GM21528 (cell line): ENCODE data around the gene SLCO3A1.

ENCODE experiments used
- ATAC-seq: cut with Tn5 transposase; IDR thresholded peaks from one replicate; pipeline ENCODE4 v1.9.1; 2021; ENCODE audit warnings: mild to moderate bottlenecking, moderate library complexity; ENCODE audit not compliant: unreplicated experiment, low FRiP score

The SLCO3A1 gene

DNA sequence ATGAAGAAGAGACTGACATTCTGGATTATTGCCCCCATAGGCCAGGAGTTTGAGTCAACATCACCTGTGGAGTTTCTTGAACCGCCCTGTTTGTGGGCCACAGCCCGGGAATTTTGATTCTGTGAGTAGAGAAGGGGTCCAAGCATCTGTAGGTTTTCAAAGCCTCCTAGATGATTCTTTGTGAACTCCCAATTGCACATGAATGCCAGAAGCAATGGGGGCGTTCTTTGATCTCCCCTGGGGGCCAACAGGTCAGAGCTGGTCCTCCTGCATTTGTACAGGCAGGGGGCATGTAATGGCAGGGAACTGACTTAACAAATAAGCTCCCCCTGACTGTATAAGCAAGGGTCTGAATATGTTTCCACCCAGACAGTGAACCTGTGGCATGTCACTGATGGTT is 260.3 kb downstream of the SLCO3A1 start:
- ATAC-seq = no peak

DNA sequence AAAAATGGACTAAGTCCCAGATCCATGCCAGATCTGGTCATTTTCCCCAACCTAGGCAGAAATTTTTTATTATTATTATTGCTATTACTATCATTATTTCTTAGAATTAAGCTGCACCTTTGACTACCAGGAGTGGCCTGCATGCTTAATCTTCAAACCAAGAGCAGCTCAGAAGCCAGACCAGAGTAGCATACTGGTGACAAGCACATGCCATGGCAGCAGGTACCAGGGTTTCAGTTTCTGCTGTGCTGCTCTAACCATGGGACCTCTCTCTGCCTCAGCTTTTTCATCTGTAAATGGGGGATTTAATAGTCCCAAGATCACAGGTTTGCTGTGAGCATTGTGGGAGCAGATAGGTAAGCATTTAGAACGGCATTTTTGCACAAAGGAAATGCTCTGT is 262.3 kb downstream of the SLCO3A1 start:
- no peak for ATAC-seq

DNA sequence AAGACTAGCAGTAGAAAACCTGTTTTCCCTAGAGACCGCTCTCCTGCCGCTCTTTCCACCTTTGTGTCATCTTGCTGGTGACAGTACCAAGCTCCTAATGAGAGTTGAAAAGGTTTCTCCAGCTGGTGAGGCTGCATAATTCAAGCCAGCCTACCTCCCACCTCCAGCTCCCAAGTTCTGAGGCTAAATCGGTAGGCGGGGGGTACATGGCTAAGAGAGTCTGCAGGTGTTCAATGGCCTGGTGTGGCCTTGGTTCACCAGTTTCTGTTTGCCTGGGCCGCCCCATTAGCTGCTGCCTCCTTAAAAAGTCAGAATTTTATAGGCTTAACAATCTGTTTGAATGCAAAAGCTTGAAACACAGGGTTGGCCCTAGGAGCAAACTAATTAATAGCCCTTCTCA is 262.8 kb downstream of the SLCO3A1 start:
- ATAC-seq = no peak

DNA sequence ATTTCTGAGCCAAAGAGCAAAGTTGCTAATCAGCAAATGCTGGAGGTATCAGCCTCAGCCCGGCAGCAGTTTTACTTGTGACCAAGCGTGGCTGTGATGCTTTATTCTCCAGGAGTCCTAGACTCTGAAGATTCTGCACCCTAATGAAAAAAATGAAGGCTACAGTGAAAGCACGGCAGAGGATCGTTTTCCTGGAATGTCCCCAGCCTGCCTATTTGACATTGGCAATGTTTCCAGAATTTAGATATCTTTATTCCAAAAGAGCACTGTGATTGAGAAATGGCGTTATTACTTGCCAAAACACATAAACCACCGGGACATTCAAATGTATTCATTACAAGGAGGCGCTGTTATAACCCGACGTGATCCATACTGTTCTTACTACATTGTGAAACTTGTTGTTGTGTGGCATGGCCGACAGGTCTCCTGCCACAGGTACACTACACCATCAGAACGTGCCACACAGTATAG is 263.8 kb downstream of the SLCO3A1 start:
- ATAC-seq = no peak

GRCh38 chr15:92118162-92118935 is 264.8 kb downstream of the SLCO3A1 start:
- ATAC-seq = no peak

DNA sequence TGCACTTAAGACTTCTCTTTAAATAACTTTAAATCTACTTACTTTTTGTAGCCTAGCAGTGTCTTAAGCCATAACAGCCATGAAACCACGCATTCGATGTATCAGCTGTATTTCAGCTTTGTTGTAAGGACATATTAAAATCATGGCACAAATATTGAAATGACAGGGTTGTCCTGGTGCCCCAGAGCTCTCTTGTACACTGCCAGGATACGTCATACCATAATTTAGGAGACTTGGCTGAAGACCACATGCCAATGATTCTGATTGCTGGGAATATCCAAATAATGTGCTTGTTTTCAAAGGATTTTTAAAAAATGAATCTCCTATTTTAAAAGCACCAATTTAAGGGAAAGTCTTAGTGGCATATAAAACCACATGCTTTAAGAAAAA is 265.4 kb downstream of the SLCO3A1 start:
- ATAC-seq = no peak

DNA sequence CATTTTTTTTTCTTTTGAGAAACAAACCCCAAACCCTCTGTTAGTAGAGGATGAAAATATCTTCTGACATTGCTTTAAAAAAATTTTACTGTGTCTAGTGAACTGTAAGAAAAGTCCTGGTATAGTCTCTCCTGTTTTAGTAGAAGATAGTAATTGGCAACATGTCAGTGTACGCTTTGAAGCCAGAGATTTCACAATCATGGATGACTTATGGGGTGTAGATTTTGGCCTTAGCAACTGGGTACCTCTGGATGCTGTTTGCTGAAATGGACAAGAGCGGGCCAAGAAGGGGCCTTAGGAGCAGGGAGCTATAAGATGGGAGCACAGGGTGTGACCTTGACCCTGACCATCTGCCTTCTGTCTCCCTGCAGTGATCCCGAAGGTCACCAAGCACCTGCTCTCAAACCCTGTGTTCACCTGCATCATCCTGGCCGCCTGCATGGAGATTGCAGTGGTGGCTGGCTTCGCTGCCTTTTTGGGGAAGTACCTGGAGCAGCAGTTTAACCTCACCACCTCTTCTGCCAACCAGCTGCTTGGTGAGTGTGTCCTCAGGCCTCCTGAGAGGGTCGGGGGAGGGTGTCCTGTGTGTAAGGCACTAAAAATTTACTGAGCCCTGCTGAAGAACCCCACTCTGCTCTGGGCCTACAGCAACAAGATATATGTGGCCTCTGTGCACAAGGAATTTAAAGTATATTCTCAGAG is 266.7 kb downstream of the SLCO3A1 start:
- ATAC-seq = no peak

DNA sequence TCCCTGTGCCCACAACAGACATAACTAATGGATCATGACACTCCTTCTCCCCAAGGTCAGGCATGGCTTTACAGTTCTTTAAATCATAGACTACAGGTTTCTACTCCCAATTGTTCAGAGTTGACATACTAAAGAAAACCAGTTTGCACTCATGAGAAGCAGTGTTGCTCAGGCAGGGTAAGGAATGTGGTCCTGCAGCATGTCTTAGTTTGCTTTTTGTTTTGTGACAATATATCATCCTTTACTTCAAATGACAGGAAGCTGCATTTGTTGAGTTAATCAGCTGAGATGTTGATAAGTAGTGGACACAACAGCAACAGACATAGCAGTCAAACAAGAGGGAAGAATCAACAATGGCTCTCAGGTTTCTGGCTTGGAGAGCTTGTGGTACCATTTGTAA is 267.5 kb downstream of the SLCO3A1 start:
- ATAC-seq = no peak

DNA sequence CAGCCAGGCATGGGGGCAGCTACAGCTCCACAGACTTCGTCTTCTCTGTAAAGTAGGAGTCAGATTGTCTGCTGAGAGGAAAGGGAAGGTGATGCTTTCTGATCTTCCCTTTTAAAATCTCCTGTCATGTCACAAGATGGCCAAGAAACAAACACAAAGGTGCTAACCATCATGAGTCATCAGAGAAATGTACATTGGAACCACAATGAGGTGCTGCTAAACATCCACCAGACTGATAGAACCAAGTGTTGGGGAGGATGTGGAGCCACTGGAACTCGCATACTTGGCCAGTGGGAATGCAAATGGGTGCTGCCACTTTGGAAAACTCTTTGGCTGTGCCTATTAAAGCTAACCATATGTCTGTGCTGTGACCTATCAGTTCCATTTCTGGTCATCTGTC is 268.8 kb downstream of the SLCO3A1 start:
- ATAC-seq = no peak

DNA sequence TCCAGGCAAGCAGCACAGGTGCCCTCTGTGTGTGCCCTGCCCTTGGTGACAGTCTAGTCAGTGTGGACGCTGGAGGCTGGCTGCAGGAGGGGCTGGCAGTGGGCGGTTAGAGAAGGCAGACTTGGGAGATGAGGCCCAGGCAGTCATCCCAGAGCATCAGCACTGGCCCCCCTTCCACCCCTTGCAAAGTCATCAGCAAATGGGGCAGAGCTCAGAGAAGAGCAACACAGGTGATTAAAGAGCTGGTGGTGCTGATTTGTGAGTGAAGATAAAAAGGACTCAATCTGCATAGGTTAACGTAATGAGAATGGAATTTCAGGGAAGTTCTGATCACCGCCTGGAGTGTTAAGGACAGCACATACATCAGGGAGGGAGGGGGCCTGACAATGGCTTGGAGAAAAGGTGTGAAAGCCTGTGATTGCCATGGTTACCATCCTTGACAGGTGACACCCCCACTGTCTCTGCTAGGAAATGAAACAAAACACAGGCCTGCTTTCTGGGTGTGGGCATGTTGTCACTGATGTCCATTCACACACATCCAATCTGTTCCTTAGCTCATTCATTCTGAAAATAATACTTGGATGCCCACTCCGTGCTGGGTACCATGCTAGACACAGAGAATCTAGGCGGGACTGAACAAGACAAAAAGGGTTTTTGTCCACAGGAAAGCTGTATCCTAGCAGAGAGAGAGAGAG is 270.6 kb downstream of the SLCO3A1 start:
- ATAC-seq = no peak

DNA sequence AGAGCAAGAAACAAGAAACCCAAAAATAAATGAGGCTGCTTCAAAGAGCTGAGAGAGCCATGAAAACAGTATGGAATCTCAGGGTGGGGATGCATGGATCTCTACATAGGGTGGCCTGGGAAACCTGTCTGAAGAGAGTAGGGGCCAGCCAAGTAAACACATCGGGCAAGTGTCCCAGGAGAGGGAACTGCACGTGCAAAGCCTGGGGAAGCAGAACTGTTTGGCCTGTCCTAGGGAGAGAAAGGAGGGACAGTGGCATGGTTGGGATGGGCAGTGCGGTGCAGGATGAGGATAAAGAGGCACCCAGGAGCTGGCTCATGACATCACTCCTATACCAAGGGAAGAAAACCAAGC is 271.1 kb downstream of the SLCO3A1 start:
- no peak for ATAC-seq

DNA sequence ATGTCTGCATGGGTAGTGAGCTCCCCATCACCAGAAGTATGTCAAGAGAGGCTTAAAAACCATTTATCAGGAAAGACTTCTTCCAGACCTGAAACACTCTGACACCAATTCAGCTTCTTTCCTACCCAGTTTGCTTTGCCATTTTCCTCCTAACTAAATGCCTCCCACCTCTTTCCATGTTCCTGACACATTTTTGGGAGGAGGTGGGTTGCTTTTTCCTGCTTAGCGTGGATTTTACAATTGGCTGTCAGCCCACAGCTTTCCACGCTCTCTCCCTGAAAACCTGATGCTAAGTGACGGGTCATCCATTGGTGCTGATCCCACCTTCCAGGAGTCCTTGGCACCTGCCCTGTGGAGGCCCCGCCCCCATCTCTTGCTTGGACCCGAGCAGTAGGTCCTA is 275.3 kb downstream of the SLCO3A1 start:
- ATAC-seq = no peak

DNA sequence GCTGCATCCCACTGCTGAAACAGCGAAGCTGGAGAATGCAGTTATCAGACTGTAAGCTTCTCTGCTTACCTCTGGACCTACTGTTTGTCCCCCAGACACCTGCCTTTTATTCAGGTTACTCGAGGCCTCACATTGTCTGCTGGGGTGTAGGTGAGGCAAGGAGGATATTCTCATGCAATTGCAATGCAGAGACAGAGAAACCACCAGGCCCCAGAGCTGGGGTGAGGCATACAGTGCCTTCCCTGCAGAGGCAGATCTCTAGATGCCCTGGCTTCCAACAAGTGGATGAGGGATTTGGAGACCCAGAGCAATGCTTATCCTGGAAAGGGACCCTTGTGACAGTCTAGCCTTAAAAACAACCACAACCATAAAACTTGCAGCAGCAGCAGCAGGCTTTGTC is 276.7 kb downstream of the SLCO3A1 start:
- no peak for ATAC-seq

DNA sequence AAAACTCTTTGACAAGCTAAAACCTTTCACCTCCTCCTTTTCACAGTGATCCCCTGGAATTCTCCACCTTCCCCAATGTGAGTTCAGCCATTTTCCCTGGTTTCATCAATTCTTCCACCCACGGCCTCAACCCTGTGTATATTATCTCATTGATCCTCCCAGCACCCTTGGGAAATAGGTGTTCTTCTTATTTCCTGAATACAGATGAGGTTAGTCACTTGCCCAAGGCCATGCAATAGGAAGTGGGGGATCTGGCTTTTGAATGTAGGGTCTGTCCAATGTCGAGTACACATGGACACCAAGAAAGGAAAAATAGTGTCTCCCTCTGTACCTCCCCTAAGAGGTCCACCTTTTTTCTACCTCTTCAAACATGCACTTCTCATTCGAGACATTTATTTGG is 277.4 kb downstream of the SLCO3A1 start:
- ATAC-seq = no peak

GRCh38 chr15:92132982-92133755 is 279.7 kb downstream of the SLCO3A1 start:
- ATAC-seq = no peak

- ATAC-seq = no peak
Observed at GRCh38 chr15:92140796-92141195, 287.3 kb downstream of the SLCO3A1 start.

GRCh38 chr15:92141607-92142006 is 288.1 kb downstream of the SLCO3A1 start:
- no peak for ATAC-seq

GRCh38 chr15:92142242-92143232 is 289.0 kb downstream of the SLCO3A1 start:
- no peak for ATAC-seq

GRCh38 chr15:92143765-92144164 is 290.3 kb downstream of the SLCO3A1 start:
- ATAC-seq = no peak
